Measurements from ENCODE around the gene HOXA7.

HOXA7 gene

GRCh38 chr7:27182285-27182841, 25.9 kb upstream of the HOXA7 start:
- peak; percentile 0 for DNase-seq

GRCh38 chr7:27181795-27182275, 25.4 kb upstream of the HOXA7 start:
- DNase-seq: peak; percentile 0

- DNase-seq: peak; percentile 7
Observed at GRCh38 chr7:27180431-27181420, 24.3 kb upstream of the HOXA7 start.

GRCh38 chr7:27179503-27180430, 23.3 kb upstream of the HOXA7 start:
- peak; percentile 68 for DNase-seq

GRCh38 chr7:27179030-27179429, 22.6 kb upstream of the HOXA7 start:
- DNase-seq: no peak

GRCh38 chr7:27178366-27178765, 21.9 kb upstream of the HOXA7 start:
- DNase-seq: peak; percentile 1

GRCh38 chr7:27177795-27178320, 21.4 kb upstream of the HOXA7 start:
- no peak for DNase-seq

GRCh38 chr7:27176962-27177794, 20.7 kb upstream of the HOXA7 start:
- DNase-seq: peak; percentile 5

GRCh38 chr7:27176524-27176845, 20.0 kb upstream of the HOXA7 start:
- no peak for DNase-seq

- peak; percentile 7 for DNase-seq
Observed at GRCh38 chr7:27175626-27176523, 19.4 kb upstream of the HOXA7 start.

- peak; percentile 6 for DNase-seq
Observed at GRCh38 chr7:27174874-27175625, 18.6 kb upstream of the HOXA7 start.

- DNase-seq: peak; percentile 17
Observed at GRCh38 chr7:27173956-27174873, 17.7 kb upstream of the HOXA7 start, which contains the start of gene HOXA10. Gene HOXA10 (minus strand): TSS chr7:27174320. CDS start chr7:27174306, 14 bp downstream.

GRCh38 chr7:27173511-27173955, 17.1 kb upstream of the HOXA7 start:
- DNase-seq: peak; percentile 29

GRCh38 chr7:27172823-27173510, 16.5 kb upstream of the HOXA7 start:
- peak; percentile 27 for DNase-seq

- DNase-seq: peak; percentile 14
Observed at GRCh38 chr7:27172315-27172774, 15.9 kb upstream of the HOXA7 start.

- DNase-seq: peak; percentile 10
Observed at GRCh38 chr7:27171637-27172314, 15.3 kb upstream of the HOXA7 start.

- DNase-seq: no peak
Observed at GRCh38 chr7:27171325-27171636, 14.8 kb upstream of the HOXA7 start.
